Measurements from ENCODE around the gene HOTAIR.

Gene HOTAIR

DNA sequence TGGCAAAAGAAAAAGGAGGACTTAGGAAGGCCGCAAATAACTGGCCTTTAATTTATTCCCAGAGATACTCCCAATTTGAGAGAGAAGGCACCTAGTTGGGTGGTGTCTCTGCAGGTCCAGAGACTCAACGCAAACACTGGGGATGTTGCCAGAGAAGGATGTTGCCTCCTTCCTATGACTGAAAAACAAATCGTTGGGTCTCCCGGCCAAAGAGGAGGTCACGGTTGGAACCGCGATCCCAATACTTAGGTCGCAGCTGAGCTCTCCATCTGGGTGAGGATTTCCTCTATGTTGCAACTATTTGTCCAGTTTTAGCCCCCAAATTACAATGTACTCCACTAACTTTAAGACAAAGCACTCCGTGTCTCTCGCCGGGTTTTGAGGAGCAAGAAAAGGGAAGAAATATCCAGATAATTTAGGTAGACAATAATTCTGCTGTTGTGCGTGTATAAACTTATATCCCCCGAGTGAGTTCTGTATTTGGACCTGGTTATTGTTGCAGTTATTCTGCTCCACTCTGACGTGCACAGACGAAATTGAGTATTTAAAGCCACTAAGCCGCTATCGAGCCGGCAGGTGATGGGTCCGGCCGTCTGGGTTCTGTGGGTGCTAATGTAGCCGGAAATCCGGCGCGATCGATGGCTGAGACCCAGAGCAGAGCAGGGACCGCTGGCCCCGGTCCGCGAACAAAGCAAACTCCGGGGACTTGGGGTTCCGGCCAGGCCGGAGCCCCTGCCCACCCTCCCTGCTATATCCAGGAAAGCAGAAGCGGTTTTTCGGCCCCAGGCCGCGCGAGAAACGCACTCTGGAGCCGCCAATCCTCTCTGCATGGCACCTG, 14.3 kb downstream of the HOTAIR start:
- Histone ChIP-seq H3K14ac (ENCODE audit: low read length) (no peak overlapping the region), H2BK120ac (ENCODE audit: low read depth, low read length) (no peak overlapping the region), H3K4me2 (ENCODE audit: insufficient read depth, low read length, poor library complexity, severe bottlenecking) (no peak overlapping the region), H3K27ac (replicated peaks; ENCODE audit: low read length) (no peak overlapping the region), H3K23ac (ENCODE audit: low read depth, low read length, poor library complexity) (peak overlapping the region; percentile 82), H3K9ac (ENCODE audit: low read depth, low read length, poor library complexity) (no peak overlapping the region), H3K4me1 (ENCODE audit: control insufficient read depth in 2 of 2, insufficient read depth in 1 of 2, low read depth in 1 of 2, low read length in 2 of 2) (no peaks in the 10 kb centered on the region), H3K79me1 (ENCODE audit: low read depth, low read length) (no peaks in the 10 kb centered on the region), H2BK5ac (ENCODE audit: low read length) (no peak overlapping the region), H3K27me3 (ENCODE audit: control insufficient read depth in 3 of 3, insufficient read depth in 3 of 3, low read depth in 1 of 3, low read length in 3 of 3) (peaks cover 67 to 100% (median 97%) of the 10 kb centered on the region in 3 experiments), H2AK5ac (ENCODE audit: low read depth, low read length) (no peak overlapping the region), H2AFZ (ENCODE audit: low read length) (peak overlapping the region; percentile 45), H3K4ac (ENCODE audit: low read length) (no peak overlapping the region), H2BK15ac (ENCODE audit: low read length) (no peak overlapping the region), H3K36me3 (replicated peaks in 1 of 2; ENCODE audit: control insufficient read depth in 2 of 2, insufficient read depth in 2 of 2, low read length in 2 of 2) (no peaks in the 10 kb centered on the region), H3K18ac (ENCODE audit: low read length) (no peak overlapping the region), H4K8ac (ENCODE audit: low read depth, low read length) (no peak overlapping the region), H3K4me3 (ENCODE audit: low read length in 2 of 2) (no peak overlapping the region), H4K91ac (ENCODE audit: low read depth, low read length, poor library complexity) (no peak overlapping the region), H3K9me3 (replicated peaks in 1 of 2; ENCODE audit: control insufficient read depth in 2 of 2, insufficient read depth in 1 of 2, low read depth in 1 of 2, low read length in 2 of 2) (peaks cover 0 to 15% of the 10 kb centered on the region in 2 donors), H2BK12ac (ENCODE audit: low read length) (no peak overlapping the region)
- no CpG with 5 or more reads among the region's 39 CpGs for WGBS, 2 donors (ENCODE audit: extremely low coverage in 2 of 2, insufficient read length in 2 of 2, insufficient replicate concordance in 1 of 2)
- no peak for DNase-seq (ENCODE audit: low spot score)

- Histone ChIP-seq H3K4me3 (ENCODE audit: low read length in 2 of 2) (no peak overlapping the region), H3K9ac (ENCODE audit: low read depth, low read length, poor library complexity) (no peak overlapping the region), H4K91ac (ENCODE audit: low read depth, low read length, poor library complexity) (no peak overlapping the region), H3K4me1 (ENCODE audit: control insufficient read depth in 2 of 2, insufficient read depth in 1 of 2, low read depth in 1 of 2, low read length in 2 of 2) (no peaks in the 10 kb centered on the region), H2AK5ac (ENCODE audit: low read depth, low read length) (no peak overlapping the region), H3K18ac (ENCODE audit: low read length) (no peak overlapping the region), H3K79me1 (ENCODE audit: low read depth, low read length) (no peaks in the 10 kb centered on the region), H3K4me2 (ENCODE audit: insufficient read depth, low read length, poor library complexity, severe bottlenecking) (no peak overlapping the region), H2BK120ac (ENCODE audit: low read depth, low read length) (no peak overlapping the region), H3K9me3 (replicated peaks in 1 of 2; ENCODE audit: control insufficient read depth in 2 of 2, insufficient read depth in 1 of 2, low read depth in 1 of 2, low read length in 2 of 2) (peaks cover 0 to 15% of the 10 kb centered on the region in 2 donors), H3K4ac (ENCODE audit: low read length) (no peak overlapping the region), H4K8ac (ENCODE audit: low read depth, low read length) (no peak overlapping the region), H3K14ac (ENCODE audit: low read length) (no peak overlapping the region), H2BK5ac (ENCODE audit: low read length) (no peak overlapping the region), H3K27ac (replicated peaks; ENCODE audit: low read length) (no peak overlapping the region), H2BK12ac (ENCODE audit: low read length) (no peak overlapping the region), H2BK15ac (ENCODE audit: low read length) (no peak overlapping the region), H3K36me3 (replicated peaks in 1 of 2; ENCODE audit: control insufficient read depth in 2 of 2, insufficient read depth in 2 of 2, low read length in 2 of 2) (no peaks in the 10 kb centered on the region), H3K27me3 (ENCODE audit: control insufficient read depth in 3 of 3, insufficient read depth in 3 of 3, low read depth in 1 of 3, low read length in 3 of 3) (peaks cover 75 to 100% (median 97%) of the 10 kb centered on the region in 3 experiments), H2AFZ (ENCODE audit: low read length) (no peak overlapping the region), H3K23ac (ENCODE audit: low read depth, low read length, poor library complexity) (no peak overlapping the region)
- DNase-seq (ENCODE audit: low spot score) = no peak
- no CpG with 5 or more reads among the region's 4 CpGs for WGBS, 2 donors (ENCODE audit: extremely low coverage in 2 of 2, insufficient read length in 2 of 2, insufficient replicate concordance in 1 of 2)
These were observed 15.4 kb downstream of the HOTAIR start for GRCh38 chr12:53959314-53959713.

GRCh38 chr12:53958128-53958527, 16.6 kb downstream of the HOTAIR start:
- Histone ChIP-seq H2BK120ac (ENCODE audit: low read depth, low read length) (no peak overlapping the region), H2AFZ (ENCODE audit: low read length) (no peak overlapping the region), H3K36me3 (replicated peaks in 1 of 2; ENCODE audit: control insufficient read depth in 2 of 2, insufficient read depth in 2 of 2, low read length in 2 of 2) (no peaks in the 10 kb centered on the region), H3K23ac (ENCODE audit: low read depth, low read length, poor library complexity) (no peak overlapping the region), H2BK12ac (ENCODE audit: low read length) (no peak overlapping the region), H3K79me1 (ENCODE audit: low read depth, low read length) (no peaks in the 10 kb centered on the region), H3K4ac (ENCODE audit: low read length) (no peak overlapping the region), H3K4me3 (ENCODE audit: low read length in 2 of 2) (peak overlapping the region in 1 of 2 donors; percentile 29), H3K9ac (ENCODE audit: low read depth, low read length, poor library complexity) (no peak overlapping the region), H3K4me1 (ENCODE audit: control insufficient read depth in 2 of 2, insufficient read depth in 1 of 2, low read depth in 1 of 2, low read length in 2 of 2) (no peaks in the 10 kb centered on the region), H2AK5ac (ENCODE audit: low read depth, low read length) (no peak overlapping the region), H4K8ac (ENCODE audit: low read depth, low read length) (no peak overlapping the region), H3K27me3 (ENCODE audit: control insufficient read depth in 3 of 3, insufficient read depth in 3 of 3, low read depth in 1 of 3, low read length in 3 of 3) (peaks cover 74 to 100% (median 97%) of the 10 kb centered on the region in 3 experiments), H4K91ac (ENCODE audit: low read depth, low read length, poor library complexity) (no peak overlapping the region), H3K27ac (replicated peaks; ENCODE audit: low read length) (no peak overlapping the region), H2BK15ac (ENCODE audit: low read length) (no peak overlapping the region), H3K9me3 (replicated peaks in 1 of 2; ENCODE audit: control insufficient read depth in 2 of 2, insufficient read depth in 1 of 2, low read depth in 1 of 2, low read length in 2 of 2) (peaks cover 0 to 14% of the 10 kb centered on the region in 2 donors), H3K18ac (ENCODE audit: low read length) (no peak overlapping the region), H3K4me2 (ENCODE audit: insufficient read depth, low read length, poor library complexity, severe bottlenecking) (no peak overlapping the region), H2BK5ac (ENCODE audit: low read length) (no peak overlapping the region), H3K14ac (ENCODE audit: low read length) (no peak overlapping the region)
- no peak for DNase-seq (ENCODE audit: low spot score)
- no CpG with 5 or more reads among the region's 3 CpGs for WGBS, 2 donors (ENCODE audit: extremely low coverage in 2 of 2, insufficient read length in 2 of 2, insufficient replicate concordance in 1 of 2)

DNA sequence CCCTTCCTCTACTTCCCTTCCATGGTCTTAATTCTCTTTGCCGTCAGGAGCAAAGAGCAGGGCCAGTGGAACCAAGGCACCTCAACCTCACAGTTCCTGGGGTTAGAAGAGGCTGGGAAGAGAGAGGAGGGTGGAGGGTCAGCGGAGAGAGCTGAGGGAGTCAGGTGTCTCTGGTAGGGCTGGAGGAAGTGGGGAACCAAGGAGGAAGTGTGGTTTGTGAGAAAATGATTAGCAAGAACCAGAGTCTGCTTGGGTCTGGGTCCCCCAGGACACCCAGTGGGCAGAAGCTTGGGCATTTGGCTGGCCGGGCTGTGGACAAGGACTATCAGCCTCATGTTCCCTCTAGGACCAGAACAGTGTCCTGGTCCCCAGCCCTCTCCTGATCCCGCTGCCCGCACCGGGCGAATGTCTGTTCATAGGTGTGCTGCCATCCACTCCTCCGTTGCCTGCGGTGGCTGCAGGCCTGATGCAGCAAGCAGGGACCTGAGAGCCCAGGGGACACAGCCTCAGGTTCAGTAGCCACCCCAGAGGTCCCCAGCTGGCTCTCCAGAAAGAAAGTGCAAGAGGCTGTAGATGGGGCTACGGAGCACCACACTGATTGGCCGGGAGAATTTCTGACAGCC, 17.7 kb downstream of the HOTAIR start:
- Histone ChIP-seq H3K4me1 (ENCODE audit: control insufficient read depth in 2 of 2, insufficient read depth in 1 of 2, low read depth in 1 of 2, low read length in 2 of 2) (no peaks in the 10 kb centered on the region), H3K27me3 (ENCODE audit: control insufficient read depth in 3 of 3, insufficient read depth in 3 of 3, low read depth in 1 of 3, low read length in 3 of 3) (peaks cover 81 to 100% (median 98%) of the 10 kb centered on the region in 3 experiments), H2AK5ac (ENCODE audit: low read depth, low read length) (no peak overlapping the region), H3K9ac (ENCODE audit: low read depth, low read length, poor library complexity) (no peak overlapping the region), H3K23ac (ENCODE audit: low read depth, low read length, poor library complexity) (no peak overlapping the region), H3K4me3 (ENCODE audit: low read length in 2 of 2) (no peak overlapping the region), H3K4me2 (ENCODE audit: insufficient read depth, low read length, poor library complexity, severe bottlenecking) (no peak overlapping the region), H2BK15ac (ENCODE audit: low read length) (no peak overlapping the region), H4K91ac (ENCODE audit: low read depth, low read length, poor library complexity) (no peak overlapping the region), H2BK12ac (ENCODE audit: low read length) (no peak overlapping the region), H3K79me1 (ENCODE audit: low read depth, low read length) (peaks cover 3% of the 10 kb centered on the region), H3K18ac (ENCODE audit: low read length) (no peak overlapping the region), H3K4ac (ENCODE audit: low read length) (no peak overlapping the region), H3K27ac (replicated peaks; ENCODE audit: low read length) (no peak overlapping the region), H3K36me3 (replicated peaks in 1 of 2; ENCODE audit: control insufficient read depth in 2 of 2, insufficient read depth in 2 of 2, low read length in 2 of 2) (no peaks in the 10 kb centered on the region), H2BK120ac (ENCODE audit: low read depth, low read length) (no peak overlapping the region), H4K8ac (ENCODE audit: low read depth, low read length) (no peak overlapping the region), H3K14ac (ENCODE audit: low read length) (no peak overlapping the region), H3K9me3 (replicated peaks in 1 of 2; ENCODE audit: control insufficient read depth in 2 of 2, insufficient read depth in 1 of 2, low read depth in 1 of 2, low read length in 2 of 2) (peaks cover 0 to 14% of the 10 kb centered on the region in 2 donors), H2BK5ac (ENCODE audit: low read length) (no peak overlapping the region), H2AFZ (ENCODE audit: low read length) (no peak overlapping the region)
- no peak for DNase-seq (ENCODE audit: low spot score)
- WGBS, 2 donors (ENCODE audit: extremely low coverage in 2 of 2, insufficient read length in 2 of 2, insufficient replicate concordance in 1 of 2) = no CpG with 5 or more reads among the region's 11 CpGs
